K562 (cell line): ENCODE data around the gene ITGAV. TPM values are rescaled to one million over a fixed set of nuclear protein-coding genes. Genes with fewer than 3 reads are reported as not detected.

Experiments used
- ATAC-seq: fragments of 200-7000 bp; cut with Tn5 transposase; 3 replicates; pipeline ENCODE4 v1.9.1; 2020; ENCODE audit warnings: moderate library complexity
- BruUV-seq: library from RNA; stranded (reverse); fragments of 400-500 nt; replicated peaks from 2 replicates; lab custom pipeline; 2021; lab: Mats Ljungman, UMichigan
- CTCF ChIA-PET: fragments of 300-600 bp; formaldehyde crosslinking; extraction: SDS; loops from one replicate; lab custom pipeline; 2021; ENCODE audit warnings: low intra/inter-chr PET ratio; lab: Yijun Ruan, JAX
- POLR2A ChIA-PET: fragments of 300-600, 350-650 bp; sonication (Branson Sonifier 250); formaldehyde crosslinking; extraction: SDS; loops from one replicate; lab custom pipeline; 2021; ENCODE audit warnings: antibody characterized with exemption, inconsistent platforms; lab: Yijun Ruan, JAX
- DNase-seq, 4 experiments: peaks; one replicate each; pipeline versions ENCODE4 v3.0.0 to v3.0.0-alpha.2; 2011 to 2018; ENCODE audit warnings: low spot score in 3 of 4, mixed read lengths in 3 of 4; ENCODE audit errors: extremely low read depth in 1 of 4
- FAIRE-seq: peaks from 2 replicates; lab custom pipeline; 2011; peaks lifted over from hg19 to GRCh38; lab: Jason Lieb, UNC
- H2AFZ ChIP-seq: 2 replicates; pipeline ENCODE4 v1.6.0; 2011; ENCODE audit warnings: low read depth, low read length, control low read depth, inconsistent platforms
- H3K27ac ChIP-seq: fragments of 200-600 bp; 3 replicates; pipeline ENCODE4 v1.8.0; 2011; ENCODE audit warnings: low read depth, mild to moderate bottlenecking, control low read depth, inconsistent platforms, low read length, moderate library complexity, mixed read lengths; ENCODE audit errors: extremely low read depth
- H3K27me3 ChIP-seq, 2 experiments: fragments of 300-600 bp in 1 of 2; 2 replicates in 1 of 2; 3 replicates in 1 of 2; pipeline versions ENCODE4 v1.6.0 to v1.8.0; 2011; ENCODE audit warnings: inconsistent platforms in 2 of 2, low read length in 2 of 2, mild to moderate bottlenecking in 1 of 2, mixed read lengths in 1 of 2, moderate library complexity in 1 of 2; ENCODE audit not compliant: control insufficient read depth in 2 of 2, insufficient read depth in 2 of 2
- H3K36me3 ChIP-seq: fragments of 300-600 bp; 3 replicates; pipeline ENCODE4 v1.8.0; 2011; ENCODE audit warnings: mild to moderate bottlenecking, low read length, inconsistent platforms; ENCODE audit not compliant: control insufficient read depth, insufficient read depth
- H3K4me1 ChIP-seq, 2 experiments: fragments of 200-600 bp in 1 of 2; replicated peaks in 1 of 2; 2 replicates in 1 of 2; 3 replicates in 1 of 2; pipeline versions ENCODE4 v1.5.1 to v1.8.0; 2011; ENCODE audit warnings: inconsistent platforms in 2 of 2, low read length in 2 of 2, mild to moderate bottlenecking in 1 of 2, mixed read lengths in 1 of 2, moderate library complexity in 1 of 2; ENCODE audit not compliant: control insufficient read depth in 2 of 2, insufficient read depth in 2 of 2
- H3K4me2 ChIP-seq: 2 replicates; pipeline ENCODE4 v1.6.1; 2011; ENCODE audit warnings: low read length, control low read depth, inconsistent platforms, mixed read lengths; ENCODE audit not compliant: insufficient read depth
- H3K4me3 ChIP-seq: fragments of 200-600 bp; sonication (generic), shearing (Covaris generic); 2 replicates; pipeline ENCODE4 v1.5.1; 2016; ENCODE audit warnings: control low read depth, inconsistent platforms
- H3K79me2 ChIP-seq: fragments of 200-600 bp; 3 replicates; pipeline ENCODE4 v1.8.0; 2011; ENCODE audit warnings: low read length, inconsistent platforms; ENCODE audit not compliant: control insufficient read depth, insufficient read depth
- H3K9ac ChIP-seq, 2 experiments: 2 replicates each; pipeline versions ENCODE4 v1.6.0 to v1.6.1; 2011; ENCODE audit warnings: low read depth in 2 of 2, low read length in 2 of 2, control low read depth in 1 of 2, inconsistent platforms in 1 of 2, mild to moderate bottlenecking in 1 of 2, mixed read lengths in 1 of 2; ENCODE audit not compliant: insufficient read depth in 1 of 2
- H3K9me1 ChIP-seq: one replicate; pipeline ENCODE4 v1.6.0; 2011; ENCODE audit warnings: inconsistent platforms, mild to moderate bottlenecking, low read length, moderate library complexity; ENCODE audit not compliant: control insufficient read depth, insufficient read depth
- H3K9me3 ChIP-seq: replicated peaks from 2 replicates; pipeline ENCODE4 v1.5.1; 2011; ENCODE audit warnings: low read depth, low read length, inconsistent platforms; ENCODE audit not compliant: control insufficient read depth, insufficient read depth
- H4K20me1 ChIP-seq: replicated peaks from 2 replicates; pipeline ENCODE4 v1.6.1; 2011; ENCODE audit warnings: low read length, inconsistent platforms, mixed read lengths; ENCODE audit not compliant: control insufficient read depth, insufficient read depth
- ARNT ChIP-seq, 2 experiments: fragments of 450-650 bp; IDR thresholded peaks; 2 replicates each; pipeline ENCODE4 v1.6.1; 2016; ENCODE audit warnings: mild to moderate bottlenecking in 1 of 2
- CXXC5 ChIP-seq: fragments of 250-450 bp; sonication (Bioruptor Pico); IDR thresholded peaks from 2 replicates; pipeline ENCODE4 v1.8.0; 2022; ENCODE audit warnings: inconsistent platforms, mild to moderate bottlenecking, moderate library complexity
- DEAF1 ChIP-seq: fragments of 450-650 bp; formaldehyde crosslinking; IDR thresholded peaks from 2 replicates; pipeline ENCODE4 v1.4.0; 2020; ENCODE audit warnings: mild to moderate bottlenecking, moderate library complexity
- JUND ChIP-seq, 2 experiments: IDR thresholded peaks; 2 replicates in 1 of 2; 3 replicates in 1 of 2; pipeline ENCODE4 v1.6.1; 2011; ENCODE audit warnings: borderline replicate concordance in 2 of 2, low read depth in 2 of 2, low read length in 2 of 2, improper control_type of control experiment in 1 of 2, missing biosample characterization in 1 of 2, missing genetic modification characterization in 1 of 2, missing genetic modification reagents in 1 of 2
- MAFF ChIP-seq: IDR thresholded peaks from 2 replicates; pipeline ENCODE4 v1.6.1; 2012; ENCODE audit warnings: low read length, improper control_type of control experiment
- MAFG ChIP-seq: fragments of 450-650 bp; conservative IDR thresholded peaks from 2 replicates; pipeline ENCODE4 v1.6.1; 2016; ENCODE audit warnings: missing genetic modification characterization, missing compliant biosample characterization
- NFE2 ChIP-seq: IDR thresholded peaks from 2 replicates; pipeline ENCODE4 v1.6.1; 2014; ENCODE audit warnings: antibody characterized with exemption, low read depth
- NR4A1 ChIP-seq, 2 experiments: fragments of 250-450 bp in 1 of 2; fragments of 450-650 bp in 1 of 2; sonication (Bioruptor Pico) in 1 of 2; IDR thresholded peaks; 2 replicates each; pipeline versions ENCODE4 v1.4.0 to v1.6.1; 2016 to 2020; ENCODE audit warnings: mild to moderate bottlenecking in 2 of 2, missing compliant biosample characterization in 1 of 2, missing genetic modification characterization in 1 of 2, moderate library complexity in 1 of 2
- POLR2H ChIP-seq: IDR thresholded peaks from 2 replicates; pipeline ENCODE4 v1.6.1; 2016; ENCODE audit warnings: missing genetic modification characterization, low read depth, mild to moderate bottlenecking, control low read depth, missing compliant biosample characterization, moderate library complexity
- SREBF2 ChIP-seq: sonication (generic); formaldehyde crosslinking; IDR thresholded peaks from 2 replicates; pipeline ENCODE4 v1.4.0; 2020; ENCODE audit warnings: mild to moderate bottlenecking, missing genetic modification reagents
- SRSF9 ChIP-seq: fragments of 200-400 bp; formaldehyde crosslinking; IDR thresholded peaks from 2 replicates; pipeline ENCODE4 v1.6.1; 2017; ENCODE audit warnings: low read depth, low read length, borderline replicate concordance
- SUPT5H ChIP-seq: fragments of 450-650 bp; IDR thresholded peaks from 2 replicates; pipeline ENCODE4 v1.6.1; 2016
- TBL1XR1 ChIP-seq, 2 experiments: IDR thresholded peaks; 2 replicates each; pipeline ENCODE4 v1.6.1; 2012; ENCODE audit warnings: improper control_type of control experiment in 2 of 2, low read length in 2 of 2, mild to moderate bottlenecking in 1 of 2
- TFAM ChIP-seq: fragments of 250-450 bp; sonication (Bioruptor Pico); conservative IDR thresholded peaks from 2 replicates; pipeline ENCODE4 v1.5.0; 2021; ENCODE audit warnings: mild to moderate bottlenecking, moderate library complexity
- ZBTB17 ChIP-seq: fragments of 450-650 bp; formaldehyde crosslinking; IDR thresholded peaks from 2 replicates; pipeline ENCODE4 v1.4.0; 2020; ENCODE audit warnings: mild to moderate bottlenecking
- ZNF23 ChIP-seq: fragments of 250-450 bp; sonication (Bioruptor Pico); IDR thresholded peaks from 2 replicates; pipeline ENCODE4 v1.4.0; 2020; ENCODE audit warnings: mild to moderate bottlenecking
- ZNF277 ChIP-seq: fragments of 250-450 bp; sonication (Bioruptor Pico); IDR thresholded peaks from 2 replicates; pipeline ENCODE4 v1.8.0; 2022; ENCODE audit warnings: inconsistent platforms, mild to moderate bottlenecking, moderate library complexity, borderline replicate concordance
- ZNF644 ChIP-seq: fragments of 200-800 bp; sonication (Bioruptor generic); IDR thresholded peaks from 2 replicates; pipeline ENCODE4 v1.6.1; 2016; ENCODE audit warnings: low read depth, missing genetic modification characterization, missing compliant biosample characterization
- ZNF785 ChIP-seq: fragments of 250-450 bp; sonication (Bioruptor Pico); IDR thresholded peaks from 2 replicates; pipeline ENCODE4 v1.4.0; 2020; ENCODE audit warnings: mild to moderate bottlenecking
- WGBS: fragments of 100-300 bp; shearing (Covaris generic); methylation state at CpG from one replicate; pipeline ENCODE4 v1.1.6; 2016; ENCODE audit warnings: low coverage, mixed read lengths; ENCODE audit not compliant: insufficient coverage; ENCODE audit errors: missing lambda C conversion rate; 5-methylcytosine and 5-hydroxymethylcytosine counted together
- in situ Hi-C: fragments of 300-500 bp; cut with MboI; formaldehyde crosslinking; loops from 4 replicates; pipeline ENCODE4 v1.15.0; 2018; ENCODE audit warnings: inconsistent platforms, mixed read lengths
- intact Hi-C: fragments of 100-400 bp; cut with micrococcal nuclease; formaldehyde crosslinking; loops from 2 replicates; pipeline ENCODE4 v1.14.2; 2022
- polyA plus RNA-seq, 8 experiments: library from polyadenylated mRNA; depleted of rRNA in 4 of 8; stranded (reverse) in 5 of 8; unstranded in 3 of 8; fragments of >200 nt; fragmentation: Nextera tagmentation in 2 of 8; fragmentation: Illumina TruSeq in 1 of 8; extraction: Ambion mirVana in 2 of 8; extraction: Trizol in 1 of 8; gene quantifications; 2 replicates each; pipeline versions ENCODE4 v1.2.1 to v1.2.3, GENCODE V29; 2011 to 2014; ENCODE audit warnings: inconsistent platforms in 1 of 8, missing spikeins in 1 of 8
- total RNA-seq, 7 experiments: library from RNA; depleted of rRNA in 6 of 7; stranded (reverse); fragments of >200 nt in 6 of 7; fragmentation: Illumina TruSeq in 2 of 7; extraction: Trizol in 2 of 7; gene quantifications; 2 replicates each; pipeline versions ENCODE4 v1.2.1 to v1.2.3, GENCODE V29; 2011 to 2021; ENCODE audit warnings: low replicate concordance in 1 of 7

ITGAV gene
- total and polyA plus RNA-seq, 9 of the 15 experiments (the other 6 are each of a cell fraction or from before 2014, with no cell fraction given), result 3.7 to 17.7 (median 10.7) TPM

- TF ChIP-seq SREBF2 (CRISPR knock-in tag) (no peak), NFE2 (peak; percentile 25; the same call in 1 of the 2 replicates), DEAF1 (CRISPR knock-in tag) (peak; percentile 78), MAFG (tag) (peak; percentile 66)
- TF ChIP-seq, all 486 proteins: peak for 12
These were observed 52.0 kb downstream of the ITGAV start (continued) for GRCh38 chr2:186641807-186642321.

GRCh38 chr2:186644791-186645190 lies 54.9 kb downstream of the ITGAV start:
- WGBS, result 64% methylated on average over 5 of the region's 5 CpGs
- H3K27me3 ChIP-seq, result no peaks in the 10 kb centered on the region
- no peak overlapping the region for H3K27ac ChIP-seq
- FAIRE-seq, result no peak
- no peak overlapping the region for H3K9ac ChIP-seq
- intact Hi-C loops, result no loop called here
- H2AFZ ChIP-seq, result no peak overlapping the region
- H3K9me1 ChIP-seq, result no peaks in the 10 kb centered on the region
- peaks cover 19% of the 10 kb centered on the region; the same call in 1 of the 3 replicates for H3K36me3 ChIP-seq
- no peak for ATAC-seq
- in situ Hi-C loops, result loop anchor here (10.0 kb wide), 1 partner anchor 140 kb away; no protein-coding TSS in a partner anchor
- ChIA-PET POLR2A (no interaction called here), CTCF (no interaction called here)
- H3K4me3 ChIP-seq, result no peak overlapping the region
- BruUV-seq, result no TSS peak
- H4K20me1 ChIP-seq, result no peaks in the 10 kb centered on the region
- no peak overlapping the region for H3K4me2 ChIP-seq
- no peak for DNase-seq
- H3K9me3 ChIP-seq, result no peaks in the 10 kb centered on the region
- no peaks in the 10 kb centered on the region for H3K4me1 ChIP-seq
- no peaks in the 10 kb centered on the region for H3K79me2 ChIP-seq
- TF ChIP-seq ZNF785 (CRISPR knock-in tag), result no peak
- no peak for TF ChIP-seq TBL1XR1 (IDR thresholded peaks at IDR 0.05; ENCODE audit: low read length in 2 of 2)
- TF ChIP-seq ZNF644, result no peak
- TF ChIP-seq NR4A1 (CRISPR knock-in tag; IDR thresholded peaks at IDR 0.05), result no peak
- no peak for TF ChIP-seq NR4A1 (tag; IDR thresholded peaks at IDR 0.05)
- TF ChIP-seq MAFF, result no peak
- no peak for TF ChIP-seq ZNF277
- TF ChIP-seq CXXC5 (CRISPR knock-in tag), result no peak
- no peak for TF ChIP-seq ARNT (IDR thresholded peaks at IDR 0.05)
- no peak for TF ChIP-seq TFAM (CRISPR knock-in tag)
- TF ChIP-seq POLR2H (tag), result no peak
- no peak for TF ChIP-seq SUPT5H
- TF ChIP-seq SRSF9, result no peak
- TF ChIP-seq ZNF23 (CRISPR knock-in tag), result no peak
- TF ChIP-seq NFE2, result no peak
- TF ChIP-seq ZBTB17 (CRISPR knock-in tag), result no peak
- TF ChIP-seq JUND (IDR thresholded peaks at IDR 0.05; ENCODE audit: borderline replicate concordance, low read depth, low read length), result no peak
- no peak for TF ChIP-seq JUND (tag; IDR thresholded peaks at IDR 0.05; ENCODE audit: borderline replicate concordance, low read depth, low read length)
